ENCODE measurements around the gene CWC22. TPM values are rescaled to one million over a fixed set of nuclear protein-coding genes. Genes with fewer than 3 reads are reported as not detected.
"Not testable (repeated sequence)": the region's sequence is repeated elsewhere in the genome, so short reads cannot be mapped to it uniquely, and the experiment has no call there.

CWC22 gene
- total and polyA plus RNA-seq, 2 of the 13 experiments (the other 11 are each of a cell fraction or from before 2014, with no cell fraction given) = 5.7 to 29.2 TPM

DNA sequence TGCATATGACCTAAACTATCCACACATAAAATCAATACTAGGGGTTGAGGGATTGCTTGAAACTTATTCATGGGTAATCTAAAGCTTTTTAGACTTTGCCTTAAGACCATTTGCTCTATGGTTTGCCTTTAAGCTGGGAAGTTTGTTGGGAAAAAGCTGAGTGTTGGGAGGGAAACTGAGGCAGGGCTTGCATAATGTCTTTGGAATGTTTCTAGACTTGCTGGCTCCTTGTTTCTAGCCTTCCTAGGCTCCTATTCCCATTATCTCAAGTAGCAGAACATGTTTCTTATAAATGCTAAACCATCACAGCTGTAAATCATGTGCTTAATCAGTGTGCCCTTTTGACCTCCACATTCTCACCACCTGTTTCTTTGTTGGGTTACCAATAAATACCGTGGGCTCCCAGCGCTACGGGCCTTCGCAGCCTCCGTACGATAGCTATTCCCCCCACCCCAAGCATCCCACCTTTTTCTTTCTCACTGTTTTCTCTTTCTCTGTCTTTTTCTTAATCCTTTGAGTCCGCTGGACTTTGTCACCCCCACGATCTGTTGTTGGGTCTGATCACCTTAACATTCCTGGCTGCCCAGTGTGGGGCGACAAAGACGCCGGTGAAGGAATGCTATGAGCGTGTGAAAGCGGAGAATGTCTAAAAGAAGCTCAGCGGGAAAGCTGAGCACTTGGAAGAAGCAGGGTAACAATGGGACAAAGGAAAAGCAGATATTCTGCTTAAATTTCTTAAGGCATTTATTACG is 49.4 kb upstream of the CWC22 start:
- H3K4me1 ChIP-seq (ENCODE audit: insufficient read depth, low read length) = no peaks in the 10 kb centered on the region
- TF ChIP-seq, protein P1, sequence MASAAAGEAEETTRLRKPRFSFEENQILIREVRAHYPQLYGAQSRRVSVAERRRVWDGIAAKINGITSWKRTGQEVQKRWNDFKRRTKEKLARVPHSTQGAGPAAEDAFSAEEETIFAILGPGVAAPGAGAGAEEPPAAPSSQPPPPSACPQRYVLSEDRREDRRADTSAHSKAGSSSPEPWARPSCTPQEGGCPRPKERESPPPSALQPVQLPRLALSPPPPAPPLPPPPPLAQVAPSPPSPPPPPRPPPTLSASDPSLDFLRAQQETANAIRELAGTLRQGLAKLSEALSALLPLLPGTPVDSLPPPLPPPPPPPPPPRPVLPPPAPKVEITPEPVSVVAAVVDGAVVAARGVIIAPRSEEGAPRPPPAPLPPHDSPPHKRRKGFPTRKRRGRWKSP (CRISPR knock-in tag; IDR thresholded peaks at IDR 0.05) = no peak
- no peak for TF ChIP-seq NCOA5 (CRISPR knock-in tag; IDR thresholded peaks at IDR 0.05)
- no peak for TF ChIP-seq ZNF282 (IDR thresholded peaks at IDR 0.05; ENCODE audit: partially characterized antibody)
- TF ChIP-seq HDAC2 (CRISPR knock-in tag; IDR thresholded peaks at IDR 0.05) = no peak
- TF ChIP-seq ZIK1 (CRISPR knock-in tag; IDR thresholded peaks at IDR 0.05; ENCODE audit: borderline replicate concordance, low read depth) = no peak
- TF ChIP-seq, protein P2, sequence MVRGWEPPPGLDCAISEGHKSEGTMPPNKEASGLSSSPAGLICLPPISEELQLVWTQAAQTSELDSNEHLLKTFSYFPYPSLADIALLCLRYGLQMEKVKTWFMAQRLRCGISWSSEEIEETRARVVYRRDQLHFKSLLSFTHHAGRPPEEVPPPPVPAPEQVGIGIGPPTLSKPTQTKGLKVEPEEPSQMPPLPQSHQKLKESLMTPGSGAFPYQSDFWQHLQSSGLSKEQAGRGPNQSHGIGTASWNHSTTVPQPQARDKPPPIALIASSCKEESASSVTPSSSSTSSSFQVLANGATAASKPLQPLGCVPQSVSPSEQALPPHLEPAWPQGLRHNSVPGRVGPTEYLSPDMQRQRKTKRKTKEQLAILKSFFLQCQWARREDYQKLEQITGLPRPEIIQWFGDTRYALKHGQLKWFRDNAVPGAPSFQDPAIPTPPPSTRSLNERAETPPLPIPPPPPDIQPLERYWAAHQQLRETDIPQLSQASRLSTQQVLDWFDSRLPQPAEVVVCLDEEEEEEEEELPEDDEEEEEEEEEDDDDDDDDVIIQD (CRISPR knock-in tag; IDR thresholded peaks at IDR 0.05; ENCODE audit: low read depth) = no peak
- BruUV-seq (replicated peaks) = no TSS peak
- DNase-seq (ENCODE audit: low spot score) = no peak
- H3K9me3 ChIP-seq (ENCODE audit: low read length) = no peaks in the 10 kb centered on the region
- ATAC-seq = no peak
- no peak overlapping the region for H3K4me2 ChIP-seq (ENCODE audit: low read depth, low read length)
- no peaks in the 10 kb centered on the region for H3K36me3 ChIP-seq (replicated peaks in 1 of 2; ENCODE audit: control insufficient read depth in 1 of 2, insufficient read depth in 2 of 2, low read length in 2 of 2)
- in situ Hi-C loops (cut with HindIII; ENCODE audit: extremely low pct_ligation_motif_present, low pct_unique_long_range_greater_than_20kb) = no loop called here
- no peak for FAIRE-seq
- no peak overlapping the region for H2AFZ ChIP-seq (ENCODE audit: low read length)
- intact Hi-C loops (cut with micrococcal nuclease; ENCODE audit: unreplicated experiment) = no loop called here
- no peak overlapping the region for H3K9ac ChIP-seq (ENCODE audit: insufficient read depth, low read depth, low read length)
- H3K4me3 ChIP-seq (replicated peaks in 1 of 3; ENCODE audit: insufficient read depth in 1 of 3, low read depth in 2 of 3, low read length in 3 of 3) = no peak overlapping the region
- WGBS (ENCODE audit: low lambda C conversion rate) = 47% methylated on average over 15 of the region's 15 CpGs
- no peak overlapping the region for H3K27ac ChIP-seq (ENCODE audit: extremely low read length, insufficient read depth, low read length)
- H3K79me2 ChIP-seq (ENCODE audit: insufficient read depth, low read length) = no peaks in the 10 kb centered on the region
- H4K20me1 ChIP-seq (ENCODE audit: insufficient read depth, low read length) = no peaks in the 10 kb centered on the region
- ChIA-PET POLR2A (no interaction called here), CTCF (ENCODE audit: low intra/inter-chr PET ratio, low total read pairs) (no interaction called here)
- no peaks in the 10 kb centered on the region; a peak in 1 of 5 replicates for H3K27me3 ChIP-seq (ENCODE audit: control insufficient read depth in 1 of 2, insufficient read depth in 2 of 2, low read length in 2 of 2)

DNA sequence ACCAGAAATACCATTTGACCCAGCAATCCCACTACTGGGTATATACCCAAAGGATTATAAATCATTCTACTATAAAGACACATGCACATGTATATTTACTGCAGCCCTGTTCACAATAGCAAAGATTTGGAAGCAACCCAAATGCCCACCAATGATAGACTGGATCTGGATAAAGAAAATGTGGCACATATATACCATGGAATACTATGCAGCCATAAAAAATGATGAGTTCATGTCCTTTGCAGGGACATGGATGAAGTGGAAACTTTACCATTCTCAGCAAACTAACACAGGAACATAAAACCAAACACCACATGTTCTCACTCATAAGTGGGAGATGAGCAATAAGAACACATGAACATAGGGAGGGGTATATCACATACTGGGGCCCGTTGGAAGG is 47.5 kb upstream of the CWC22 start:
- WGBS (ENCODE audit: low lambda C conversion rate) = 0% methylated on average over 1 of the region's 1 CpG

More for the DNA sequence above, 47.5 kb upstream of the CWC22 start:
- H3K4me1 ChIP-seq (ENCODE audit: insufficient read depth, low read length); CTCF ChIA-PET (ENCODE audit: low intra/inter-chr PET ratio, low total read pairs); H3K36me3 ChIP-seq (replicated peaks in 1 of 2; ENCODE audit: control insufficient read depth in 1 of 2, insufficient read depth in 2 of 2, low read length in 2 of 2); BruUV-seq (replicated peaks); POLR2A ChIA-PET; H3K27me3 ChIP-seq (ENCODE audit: control insufficient read depth in 1 of 2, insufficient read depth in 2 of 2, low read length in 2 of 2); H3K79me2 ChIP-seq (ENCODE audit: insufficient read depth, low read length); H2AFZ ChIP-seq (ENCODE audit: low read length); H3K4me3 ChIP-seq (replicated peaks in 1 of 3; ENCODE audit: insufficient read depth in 1 of 3, low read depth in 2 of 3, low read length in 3 of 3); H3K9ac ChIP-seq (ENCODE audit: insufficient read depth, low read depth, low read length); ATAC-seq; intact Hi-C loops (cut with micrococcal nuclease; ENCODE audit: unreplicated experiment); DNase-seq (ENCODE audit: low spot score); in situ Hi-C loops (cut with HindIII; ENCODE audit: extremely low pct_ligation_motif_present, low pct_unique_long_range_greater_than_20kb); H3K9me3 ChIP-seq (ENCODE audit: low read length); H3K27ac ChIP-seq (ENCODE audit: extremely low read length, insufficient read depth, low read length); H4K20me1 ChIP-seq (ENCODE audit: insufficient read depth, low read length); FAIRE-seq; H3K4me2 ChIP-seq (ENCODE audit: low read depth, low read length): not testable (repeated sequence)
